Muscle layer of colon (tissue), 2 donors: ENCODE data around the gene PRICKLE3.
A peak's percentile ranks its signal among the peaks of the same experiment; 100 is the strongest.
"Not testable (repeated sequence)": the region's sequence is repeated elsewhere in the genome, so short reads cannot be mapped to it uniquely, and the experiment has no call there.

ENCODE experiments used
- H3K27ac ChIP-seq: one replicate; pipeline ENCODE4 v1.7.0; 2013; ENCODE audit warnings: low read depth, mild to moderate bottlenecking, low read length, moderate library complexity
- H3K27me3 ChIP-seq, 2 donors: one replicate each; pipeline ENCODE4 v1.7.0; 2013; ENCODE audit warnings: low read length in 2 of 2, mild to moderate bottlenecking in 2 of 2; ENCODE audit not compliant: insufficient read depth in 2 of 2, control insufficient read depth in 1 of 2
- H3K36me3 ChIP-seq: one replicate; pipeline ENCODE4 v1.7.0; 2013; ENCODE audit warnings: mild to moderate bottlenecking, low read length; ENCODE audit not compliant: insufficient read depth
- H3K4me1 ChIP-seq: one replicate; pipeline ENCODE4 v1.7.0; 2013; ENCODE audit warnings: mild to moderate bottlenecking, low read length; ENCODE audit not compliant: insufficient read depth
- H3K4me3 ChIP-seq, 2 donors: one replicate each; pipeline ENCODE4 v1.7.0; 2013; ENCODE audit warnings: low read length in 2 of 2, low read depth in 1 of 2, mild to moderate bottlenecking in 1 of 2, moderate library complexity in 1 of 2
- H3K9ac ChIP-seq: one replicate; pipeline ENCODE4 v1.7.0; 2013; ENCODE audit warnings: low read length
- H3K9me3 ChIP-seq: one replicate; pipeline ENCODE4 v1.7.0; 2013; ENCODE audit warnings: mild to moderate bottlenecking, low read length
- donor health status: abdominal sarcoma.
- donor health status: Adenocarcinoma of cecum.

PRICKLE3 gene

DNA sequence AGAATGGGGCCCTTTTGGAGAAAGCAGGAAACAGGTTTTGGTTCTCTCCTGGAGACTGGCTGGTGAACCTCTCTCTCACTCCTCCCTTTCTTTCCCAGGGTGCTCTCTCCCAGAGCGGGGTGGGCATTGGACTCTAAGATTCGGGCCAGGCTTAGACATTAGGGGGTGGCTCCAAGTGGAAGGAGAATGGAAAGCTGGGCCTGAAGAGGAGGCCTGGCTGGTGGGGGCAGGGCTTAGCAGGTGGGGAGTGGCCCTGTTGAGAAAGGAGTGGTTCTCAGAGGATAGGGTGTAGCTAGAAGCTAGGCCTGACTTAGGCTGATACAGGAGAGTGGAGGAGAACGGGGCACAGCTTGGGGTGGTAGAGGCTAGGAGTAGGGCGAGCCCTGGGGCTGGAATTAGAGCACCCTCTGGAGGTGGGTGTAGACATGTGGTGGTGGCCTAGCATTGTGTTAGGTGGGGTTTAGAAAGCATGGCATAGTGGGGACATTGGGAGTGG, 8.8 kb downstream of the PRICKLE3 start:
- Histone ChIP-seq H3K27me3 (peaks cover 0 to 4% of the 10 kb centered on the region in 2 donors), H3K4me1 (peaks cover 5% of the 10 kb centered on the region), H3K9ac (no peak overlapping the region), H3K36me3 (peaks cover 17% of the 10 kb centered on the region), H3K4me3 (no peak overlapping the region), H3K9me3 (no peaks in the 10 kb centered on the region), H3K27ac (peak overlapping the region; percentile 52)

DNA sequence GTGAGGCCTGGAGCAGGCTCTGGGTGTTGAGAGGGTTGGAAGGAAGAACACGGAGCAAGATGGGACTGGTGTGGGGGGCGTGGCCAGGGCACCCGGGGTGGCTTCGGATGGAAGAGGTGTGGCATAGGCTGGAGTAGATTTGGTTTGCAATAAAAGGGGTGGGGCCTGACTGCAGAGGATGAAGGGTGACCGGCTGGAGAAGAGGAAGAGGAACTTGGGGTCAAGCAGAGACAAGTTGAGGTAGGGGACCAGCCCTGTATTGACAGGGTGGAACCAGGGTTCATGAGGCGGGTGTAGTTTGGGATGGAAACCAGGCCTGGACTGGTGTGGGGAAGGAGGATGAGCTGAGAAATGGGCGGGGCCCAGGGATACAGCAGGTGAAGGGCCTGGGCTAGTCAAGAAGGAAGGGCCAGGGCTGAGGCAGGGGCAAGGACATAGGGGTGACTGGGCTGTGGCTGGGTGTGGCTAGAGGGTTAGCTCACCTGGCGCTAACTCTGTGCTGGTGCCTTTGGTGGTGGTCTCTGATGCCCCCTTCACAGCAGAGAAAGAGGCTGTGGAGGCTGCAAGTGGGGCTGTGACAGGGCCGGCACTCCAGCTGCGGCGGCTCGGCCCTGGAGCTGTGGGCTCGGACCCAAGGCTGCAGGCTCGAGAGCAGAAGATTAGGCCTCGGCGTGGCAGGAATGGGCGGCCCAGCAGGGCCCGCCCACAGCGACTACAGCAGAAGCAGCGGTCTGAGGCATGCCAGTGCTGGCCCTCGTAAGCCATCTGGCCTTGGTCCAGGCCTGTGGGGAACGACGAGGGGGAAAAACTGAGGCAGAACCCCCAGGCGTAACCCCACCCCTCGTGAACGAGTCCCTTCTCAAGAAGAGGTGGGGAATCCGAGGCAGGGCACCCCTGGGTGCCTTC, 9.5 kb downstream of the PRICKLE3 start:
- no peak overlapping the region for H3K4me3 ChIP-seq
- no peak overlapping the region for H3K9ac ChIP-seq
- peaks cover 0 to 4% of the 10 kb centered on the region in 2 donors for H3K27me3 ChIP-seq
- peaks cover 17% of the 10 kb centered on the region for H3K36me3 ChIP-seq
- peak overlapping the region; percentile 32 for H3K27ac ChIP-seq
- peaks cover 5% of the 10 kb centered on the region for H3K4me1 ChIP-seq
- H3K9me3 ChIP-seq: no peaks in the 10 kb centered on the region

DNA sequence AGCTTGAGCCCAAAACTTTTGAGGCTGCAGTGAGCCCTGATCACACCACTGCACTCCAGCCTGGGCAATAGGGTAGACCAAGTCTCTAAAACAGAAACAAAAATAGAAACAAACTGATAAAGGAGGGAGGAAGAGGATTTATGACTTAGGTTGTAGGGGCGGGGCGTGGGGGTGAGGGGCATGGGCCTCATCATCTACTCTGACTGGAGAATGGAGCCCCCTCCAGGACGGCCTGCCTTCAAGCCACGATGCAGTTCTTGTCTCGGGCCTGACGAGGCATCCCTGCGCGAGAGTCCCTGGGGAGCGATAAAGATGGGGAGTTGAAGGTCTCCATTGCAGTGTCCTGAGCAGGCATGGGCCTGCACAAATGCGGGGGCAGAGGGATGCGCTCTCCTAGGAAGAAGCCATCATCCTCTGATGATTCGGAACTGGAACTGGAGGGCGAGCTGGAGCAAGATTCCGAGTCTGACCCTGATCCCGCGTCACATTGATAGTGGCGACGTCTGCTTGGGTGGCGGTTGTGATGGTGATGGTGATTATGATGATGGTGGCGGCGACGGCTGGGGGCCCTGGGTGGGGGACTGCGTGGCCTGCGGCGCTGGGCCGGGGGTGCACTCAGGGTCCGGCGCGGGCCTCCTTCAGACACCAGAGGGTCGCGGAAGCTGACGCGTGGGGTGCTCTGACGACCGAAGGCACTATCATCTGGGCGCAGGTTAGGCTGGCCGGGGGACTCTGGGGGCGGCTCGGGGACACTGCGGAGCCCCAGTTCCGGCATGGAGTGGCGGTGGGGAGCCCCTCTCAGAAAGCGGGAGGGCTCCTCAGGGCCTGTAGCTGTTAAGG, 10.5 kb downstream of the PRICKLE3 start:
- peaks cover 17% of the 10 kb centered on the region for H3K36me3 ChIP-seq
- H3K27ac ChIP-seq: no peak overlapping the region

DNA sequence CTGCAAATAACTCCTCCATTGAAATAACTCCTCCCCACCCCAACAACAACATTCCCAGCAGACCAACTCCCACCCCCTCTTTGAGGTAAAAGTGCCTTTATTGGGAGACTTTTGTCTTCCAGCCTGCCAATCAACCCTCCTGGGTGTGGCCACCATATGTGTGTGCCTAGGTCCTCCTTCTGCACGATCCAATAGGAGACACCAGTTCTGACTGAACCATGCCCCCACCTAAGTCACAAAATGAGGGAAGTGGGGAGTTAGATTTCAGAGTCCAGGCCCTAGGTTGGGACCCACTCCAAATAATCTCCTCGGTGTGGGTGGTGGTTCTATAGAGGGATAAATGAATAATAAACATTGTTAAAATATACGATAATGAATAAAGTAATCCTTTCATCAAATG, 11.4 kb downstream of the PRICKLE3 start:
- H3K36me3 ChIP-seq: peaks cover 17% of the 10 kb centered on the region
- H3K9me3 ChIP-seq: no peaks in the 10 kb centered on the region
- H3K9ac ChIP-seq: no peak overlapping the region
- no peak overlapping the region for H3K4me3 ChIP-seq
- peaks cover 5% of the 10 kb centered on the region for H3K4me1 ChIP-seq
- H3K27me3 ChIP-seq: peaks cover 0 to 4% of the 10 kb centered on the region in 2 donors
- H3K27ac ChIP-seq: no peak overlapping the region

More for the DNA sequence above, 10.5 kb downstream of the PRICKLE3 start:
- Histone ChIP-seq H3K9me3 (no peaks in the 10 kb centered on the region), H3K9ac (no peak overlapping the region), H3K4me1 (peaks cover 5% of the 10 kb centered on the region), H3K27me3 (peaks cover 0 to 4% of the 10 kb centered on the region in 2 donors), H3K4me3 (no peak overlapping the region)

DNA sequence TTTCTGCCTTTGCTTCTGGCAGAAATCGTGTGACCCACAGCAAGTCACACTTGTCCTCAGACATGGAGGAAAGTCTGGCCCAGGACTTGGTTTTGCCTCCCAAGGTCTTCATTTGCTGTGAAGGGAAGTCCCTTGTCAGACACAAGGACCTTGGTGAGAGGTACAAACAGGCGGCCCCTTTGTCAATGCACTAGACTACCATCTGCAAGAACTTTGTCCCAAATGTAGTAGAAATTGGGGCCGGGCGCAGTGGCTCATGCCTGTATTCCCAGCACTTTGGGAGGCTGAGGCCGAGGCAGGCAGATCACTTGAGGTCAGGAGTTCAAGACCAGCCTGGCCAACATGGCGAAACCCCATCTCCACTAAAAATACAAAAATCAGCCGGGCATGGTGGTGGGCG, 12.6 kb downstream of the PRICKLE3 start:
- not testable (repeated sequence) for H3K27me3 ChIP-seq, H3K27ac ChIP-seq, H3K4me1 ChIP-seq, H3K9me3 ChIP-seq, H3K9ac ChIP-seq, H3K4me3 ChIP-seq
- peaks cover 17% of the 10 kb centered on the region for H3K36me3 ChIP-seq

DNA sequence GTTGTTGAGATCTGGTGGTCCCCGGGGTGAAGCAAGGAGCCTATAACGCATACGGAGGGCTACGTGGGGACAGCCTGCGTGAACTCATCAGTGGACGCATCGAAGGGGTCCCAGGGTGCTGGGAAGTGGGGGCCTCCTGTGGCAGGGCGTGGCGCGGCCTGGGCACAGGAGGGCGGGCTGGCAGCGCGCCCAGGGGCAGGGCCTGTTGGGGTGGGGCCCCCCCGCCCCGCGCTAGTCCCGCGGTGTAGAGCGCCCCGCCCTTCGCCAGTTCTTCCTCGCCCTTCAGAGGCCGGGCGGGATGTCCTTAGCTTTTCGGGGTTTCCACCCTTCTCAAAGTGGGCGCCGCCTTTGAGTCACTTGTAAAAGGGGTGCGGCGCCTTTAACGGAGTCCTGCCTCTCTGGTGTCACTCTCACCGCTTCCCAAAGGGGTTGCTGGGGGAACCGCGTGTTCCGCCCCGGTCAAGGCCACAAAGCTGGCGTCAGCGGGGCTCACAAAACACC, 13.8 kb downstream of the PRICKLE3 start:
- H3K9me3 ChIP-seq: no peaks in the 10 kb centered on the region
- peaks cover 5% of the 10 kb centered on the region for H3K4me1 ChIP-seq
- H3K4me3 ChIP-seq: peak overlapping the region; percentile 52 to 67
- H3K27ac ChIP-seq: peak overlapping the region; percentile 75
- peaks cover 17% of the 10 kb centered on the region for H3K36me3 ChIP-seq
- H3K9ac ChIP-seq: peak overlapping the region; percentile 57
- peaks cover 0 to 4% of the 10 kb centered on the region in 2 donors for H3K27me3 ChIP-seq

DNA sequence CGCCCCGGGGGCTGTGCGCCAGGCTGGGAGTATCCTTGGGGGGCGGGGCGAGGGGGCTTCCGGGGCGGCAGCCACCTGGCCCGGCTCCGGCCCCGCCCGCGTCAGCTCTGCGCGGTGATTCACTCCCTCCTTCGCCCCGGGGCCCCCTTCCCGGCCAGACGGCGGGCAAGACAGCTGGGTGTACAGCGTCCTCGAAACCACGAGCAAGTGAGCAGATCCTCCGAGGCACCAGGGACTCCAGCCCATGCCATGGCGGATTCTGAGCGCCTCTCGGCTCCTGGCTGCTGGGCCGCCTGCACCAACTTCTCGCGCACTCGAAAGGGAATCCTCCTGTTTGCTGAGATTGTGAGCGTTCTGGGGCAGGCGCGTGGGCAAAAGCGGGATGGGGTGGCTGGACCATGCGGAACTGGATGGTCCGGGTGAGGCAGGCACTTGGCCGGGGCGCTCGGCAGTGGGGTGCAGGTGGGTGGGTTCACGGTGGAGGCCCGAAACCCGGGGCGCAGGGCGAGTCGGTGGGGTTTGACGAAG, 14.4 kb downstream of the PRICKLE3 start, which contains the start of gene PLP2:
PLP2 (plus strand) TSS at position 147 of the 528 bp plus-strand sequence; CDS start at position 250, 103 bp downstream.
- H3K9me3 ChIP-seq: no peaks in the 10 kb centered on the region

DNA sequence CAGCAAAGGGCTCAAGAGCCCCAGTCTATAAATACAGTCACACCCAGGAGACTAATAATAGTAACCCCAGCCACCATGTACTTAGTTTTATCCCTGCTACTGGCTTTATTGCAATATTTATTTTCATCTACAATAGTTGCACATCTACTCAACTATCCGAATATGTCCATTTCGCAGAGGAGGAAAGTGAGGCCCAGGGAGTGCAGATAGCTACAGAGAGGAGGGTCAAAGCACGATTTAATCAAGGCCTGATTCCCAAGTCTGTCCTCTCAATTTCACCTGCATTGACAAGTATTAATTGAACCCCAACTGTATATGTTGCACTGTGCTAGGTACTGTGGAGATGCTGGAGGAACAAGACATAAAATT, 18.4 kb downstream of the PRICKLE3 start:
- Histone ChIP-seq H3K4me1 (peaks cover 14% of the 10 kb centered on the region), H3K4me3 (peak overlapping the region in 1 of 2 donors; percentile 71), H3K9me3 (no peaks in the 10 kb centered on the region), H3K27ac (peak overlapping the region; percentile 65), H3K9ac (peak overlapping the region; percentile 75), H3K27me3 (no peaks in the 10 kb centered on the region), H3K36me3 (no peaks in the 10 kb centered on the region)

More for the DNA sequence above, 14.4 kb downstream of the PRICKLE3 start, which contains the start of gene PLP2:
- peak within 1 kb of the TSS; percentile 52 to 67 for H3K4me3 ChIP-seq
- H3K27ac ChIP-seq: peak within 1 kb of the TSS; percentile 75
- H3K9ac ChIP-seq: peak within 1 kb of the TSS; percentile 57
- peaks cover 0 to 4% of the 10 kb centered on the region in 2 donors for H3K27me3 ChIP-seq
- peaks cover 17% of the 10 kb centered on the region for H3K36me3 ChIP-seq
- H3K4me1 ChIP-seq: peaks cover 5% of the 10 kb centered on the region

DNA sequence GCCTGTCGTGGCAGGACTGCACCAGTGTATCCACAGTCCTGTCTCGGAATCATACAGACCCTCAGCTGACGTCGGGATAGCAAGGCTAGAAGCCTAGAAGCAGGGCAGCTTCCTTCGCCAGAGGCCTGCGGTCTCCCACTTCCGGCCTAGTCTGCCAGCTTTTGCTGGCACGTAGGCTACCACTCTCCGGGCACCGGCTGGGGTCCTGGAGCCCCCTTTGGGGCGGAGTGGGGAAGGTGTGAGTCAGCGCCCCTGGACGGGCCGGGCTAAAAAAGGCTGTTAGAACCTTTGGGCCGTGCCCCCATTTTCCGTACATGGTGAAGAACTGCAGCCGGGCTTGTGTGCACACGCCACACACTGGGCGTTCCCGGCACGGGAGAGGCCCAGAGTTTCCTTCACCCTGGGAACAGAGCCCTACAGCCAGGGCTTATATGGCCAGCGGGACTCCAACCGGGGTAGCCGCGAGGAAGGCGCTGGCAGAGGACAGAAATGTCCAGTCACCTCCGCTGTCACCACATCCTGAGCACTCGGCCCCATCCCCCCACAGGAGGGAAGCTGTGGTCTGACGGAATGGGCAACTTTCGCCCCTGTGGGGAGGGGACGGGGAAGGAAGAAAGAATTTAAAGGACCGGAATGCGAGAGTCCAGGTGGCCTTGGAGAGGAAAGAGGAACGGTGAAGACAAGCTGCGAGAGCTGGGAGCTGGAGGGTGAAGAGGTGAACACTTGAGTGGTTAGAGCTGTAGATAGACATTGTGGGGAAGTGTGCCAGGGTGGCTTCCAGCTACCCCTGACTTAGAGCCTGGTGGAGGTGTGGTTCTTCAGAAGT, 19.0 kb downstream of the PRICKLE3 start:
- H3K27ac ChIP-seq: peak overlapping the region; percentile 65
- H3K9me3 ChIP-seq: no peaks in the 10 kb centered on the region
- peaks cover 14% of the 10 kb centered on the region for H3K4me1 ChIP-seq
- H3K4me3 ChIP-seq: peak overlapping the region; percentile 1 to 71
- no peaks in the 10 kb centered on the region for H3K27me3 ChIP-seq
- H3K9ac ChIP-seq: peak overlapping the region; percentile 75
- no peaks in the 10 kb centered on the region for H3K36me3 ChIP-seq
